Stimulated activated CD4-positive, alpha-beta T cell treated with anti-CD3 and anti-CD28 coated beads, Interleukin-2, amount 100 ng/mL, for 48 hours (primary cell): ENCODE data around the gene NAA10.

ENCODE experiments used
- DNase-seq, 2 donors: peaks; one replicate each; pipeline ENCODE4 v3.0.0-alpha.2; 2020

Gene NAA10

DNA sequence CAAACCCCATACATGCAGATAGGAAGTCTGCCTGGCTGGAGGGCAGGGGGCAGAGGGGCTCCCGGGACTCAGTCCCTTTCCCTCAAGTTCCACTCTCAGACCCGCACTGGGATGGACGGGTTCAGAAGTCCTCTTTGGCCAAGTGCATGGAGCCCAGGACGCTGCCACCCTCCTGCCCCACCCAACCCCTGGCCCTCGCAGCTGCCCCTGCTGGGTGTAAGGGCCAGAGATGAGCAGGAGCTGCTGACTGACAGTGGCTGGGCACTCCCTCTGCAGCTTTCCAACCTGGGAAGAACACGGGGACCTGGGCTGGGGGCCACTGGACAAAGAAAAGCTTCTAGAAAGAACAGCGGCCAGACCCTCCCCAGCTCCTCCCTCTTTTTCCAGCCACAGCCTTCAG, 52.3 kb downstream of the NAA10 start:
- DNase-seq, result no peak

DNA sequence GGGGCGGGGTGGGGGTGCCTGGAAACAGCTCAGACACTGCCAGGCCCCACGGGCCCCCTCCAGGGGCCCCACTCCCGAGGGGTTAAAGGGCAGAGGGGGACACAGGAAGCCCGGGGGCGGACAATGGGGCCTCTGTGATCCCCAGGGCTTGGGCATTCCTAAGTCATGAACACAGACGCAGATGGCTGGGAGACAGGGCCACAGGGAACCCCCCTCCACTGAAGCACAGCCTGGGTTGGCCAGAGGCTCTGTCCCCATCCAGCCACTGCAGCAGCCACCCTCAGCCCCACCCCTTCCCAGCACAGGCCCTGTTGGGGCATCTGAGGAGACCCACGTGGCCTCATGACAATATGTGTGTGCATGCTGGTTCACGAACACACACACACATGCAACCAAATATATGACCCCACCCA, 52.7 kb downstream of the NAA10 start:
- no peak for DNase-seq

DNA sequence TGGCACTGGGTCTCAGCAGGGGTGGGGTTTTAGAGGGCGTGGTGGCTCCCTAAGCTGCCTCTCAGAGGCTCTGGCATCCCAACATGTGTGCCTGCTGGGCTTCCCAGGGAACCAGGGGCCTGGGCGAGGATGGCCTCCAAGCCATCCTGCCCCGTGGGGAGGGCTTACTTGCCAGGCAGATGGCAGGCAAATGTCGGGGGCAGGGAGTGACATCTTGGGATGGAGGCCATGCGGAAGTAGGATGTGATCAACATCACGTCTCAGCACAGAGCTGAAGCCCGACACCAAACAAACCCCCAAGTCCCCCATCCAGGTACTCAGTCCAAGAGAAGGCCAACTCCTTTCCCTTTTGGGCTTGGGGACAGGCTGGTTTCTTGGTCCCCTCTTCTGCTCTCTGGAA, 53.6 kb downstream of the NAA10 start:
- no peak for DNase-seq

DNA sequence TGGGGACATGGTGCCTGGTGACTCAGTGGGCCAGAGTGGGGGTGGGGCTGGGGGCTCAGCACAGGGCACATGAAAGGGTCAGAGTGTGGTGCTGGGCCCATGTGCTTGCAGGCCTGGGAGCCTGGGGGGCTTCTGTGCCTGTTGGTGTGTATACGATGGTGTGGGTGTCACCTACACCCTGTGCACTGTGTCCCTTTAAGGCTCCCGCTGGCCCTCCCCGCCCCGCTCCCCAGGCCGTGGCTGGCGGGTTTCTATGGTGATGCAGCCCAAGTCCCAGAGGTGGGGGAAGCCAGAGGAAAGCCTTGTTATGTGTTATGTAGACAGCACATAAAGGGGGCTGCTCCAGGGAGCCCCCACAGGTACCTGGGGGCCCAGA, 54.4 kb downstream of the NAA10 start:
- no peak for DNase-seq

DNA sequence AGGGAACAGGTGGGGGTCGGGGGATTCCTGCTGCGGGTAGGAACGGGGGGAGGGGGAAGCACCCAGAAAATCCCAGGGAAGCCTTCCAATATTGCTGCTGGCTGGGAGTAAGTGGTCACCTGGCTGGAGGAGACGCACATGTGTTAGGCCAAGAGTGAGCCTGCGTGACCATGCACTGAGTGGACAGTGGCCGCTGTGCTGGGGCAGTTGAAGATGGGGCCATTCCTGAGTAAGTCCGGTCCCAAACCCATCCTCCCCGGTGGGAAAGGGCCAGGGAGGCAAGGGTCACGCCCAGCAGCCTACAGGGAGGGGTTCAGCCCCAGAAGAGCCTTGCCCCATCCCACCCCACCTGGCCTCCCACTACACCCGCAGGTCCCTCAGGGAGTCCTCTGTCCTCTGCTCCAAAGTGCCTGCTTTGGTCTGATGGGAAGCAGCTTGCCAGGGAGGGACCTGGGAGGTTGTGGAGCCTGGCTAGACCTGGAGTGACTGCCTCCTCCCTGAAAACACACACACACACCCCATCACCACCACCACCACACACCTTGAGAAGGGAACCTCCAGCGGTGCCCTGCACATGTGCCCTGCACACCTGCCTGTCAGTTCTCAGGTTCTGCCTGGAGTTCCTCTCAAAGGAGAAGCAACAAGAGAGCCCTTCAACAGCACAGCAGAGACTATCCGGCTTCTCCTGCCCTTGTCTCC, 54.9 kb downstream of the NAA10 start:
- DNase-seq, result no peak
